GM12878 (cell line): ENCODE data around the gene ATAD2B. TPM values are rescaled to one million over a fixed set of nuclear protein-coding genes. Genes with fewer than 3 reads are reported as not detected.
A peak's percentile ranks its signal among the peaks of the same experiment; 100 is the strongest.

Experiments used
- CHD1 ChIP-seq: IDR thresholded peaks from 2 replicates; pipeline ENCODE4 v1.6.1; 2012; ENCODE audit warnings: low read depth, low read length, improper control_type of control experiment
- CREB1 ChIP-seq: IDR thresholded peaks from 2 replicates; pipeline ENCODE4 v1.6.1; 2012; ENCODE audit warnings: low read depth, mild to moderate bottlenecking, inconsistent platforms
- EGR1 ChIP-seq, 2 experiments: IDR thresholded peaks; 1 replicate in 1 of 2; 2 replicates in 1 of 2; pipeline ENCODE4 v1.6.1; 2011 to 2012; ENCODE audit warnings: low read depth in 2 of 2, low read length in 2 of 2, borderline replicate concordance in 1 of 2, mild to moderate bottlenecking in 1 of 2, moderate library complexity in 1 of 2
- ETV6 ChIP-seq, 2 experiments: fragments of 450-650 bp in 1 of 2; IDR thresholded peaks in 1 of 2; conservative IDR thresholded peaks in 1 of 2; 2 replicates each; pipeline ENCODE4 v1.6.1; 2014; ENCODE audit warnings: antibody characterized with exemption in 1 of 2, borderline replicate concordance in 1 of 2, low read depth in 1 of 2, mild to moderate bottlenecking in 1 of 2, moderate library complexity in 1 of 2
- GABPA ChIP-seq: IDR thresholded peaks from 2 replicates; pipeline ENCODE4 v1.6.1; 2014; ENCODE audit warnings: antibody characterized with exemption, low read depth, mild to moderate bottlenecking, inconsistent platforms
- IKZF1 ChIP-seq: fragments of 450-650 bp; conservative IDR thresholded peaks from 2 replicates; pipeline ENCODE4 v1.6.1; 2017; ENCODE audit warnings: antibody characterized with exemption, mild to moderate bottlenecking
- JUND ChIP-seq: IDR thresholded peaks from 2 replicates; pipeline ENCODE4 v1.6.1; 2012; ENCODE audit warnings: low read depth, mild to moderate bottlenecking, low read length, improper control_type of control experiment, moderate library complexity
- KAT2A ChIP-seq: conservative IDR thresholded peaks from 2 replicates; pipeline ENCODE4 v1.6.1; 2011; ENCODE audit warnings: low read depth, low read length; ENCODE audit not compliant: control insufficient read depth
- KDM1A ChIP-seq: fragments of 200-600 bp; sonication (generic); IDR thresholded peaks from 2 replicates; pipeline ENCODE4 v1.6.1; 2016; ENCODE audit warnings: borderline replicate concordance
- MTA3 ChIP-seq: IDR thresholded peaks from 2 replicates; pipeline ENCODE4 v1.6.1; 2012; ENCODE audit warnings: low read length, inconsistent platforms, borderline replicate concordance
- MYB ChIP-seq: fragments of 150-350 bp; IDR thresholded peaks from 2 replicates; pipeline ENCODE4 v1.6.1; 2014; ENCODE audit warnings: mild to moderate bottlenecking, low read depth, low read length, borderline replicate concordance
- NBN ChIP-seq: fragments of 450-650 bp; IDR thresholded peaks from 2 replicates; pipeline ENCODE4 v1.6.1; 2016
- NFYB ChIP-seq: IDR thresholded peaks from 2 replicates; pipeline ENCODE4 v1.6.1; 2011; ENCODE audit warnings: low read depth, mild to moderate bottlenecking, low read length, improper control_type of control experiment, moderate library complexity; ENCODE audit not compliant: insufficient read depth
- NR2F1 ChIP-seq: fragments of 450-650 bp; conservative IDR thresholded peaks from 2 replicates; pipeline ENCODE4 v1.6.1; 2017; ENCODE audit warnings: mild to moderate bottlenecking
- SMARCA5 ChIP-seq: fragments of 450-650 bp; IDR thresholded peaks from 2 replicates; pipeline ENCODE4 v1.6.1; 2017; ENCODE audit warnings: mild to moderate bottlenecking
- SP1 ChIP-seq: IDR thresholded peaks from one replicate; pipeline ENCODE4 v1.6.1; 2011; ENCODE audit warnings: low read depth, low read length
- SPI1 ChIP-seq: IDR thresholded peaks from 2 replicates; pipeline ENCODE4 v1.6.1; 2011; ENCODE audit warnings: low read depth, mild to moderate bottlenecking, low read length, moderate library complexity, borderline replicate concordance; ENCODE audit not compliant: insufficient read depth
- TCF12 ChIP-seq: IDR thresholded peaks from 2 replicates; pipeline ENCODE4 v1.6.1; 2011; ENCODE audit warnings: low read depth, mild to moderate bottlenecking, low read length
- TCF7 ChIP-seq: IDR thresholded peaks from 2 replicates; pipeline ENCODE4 v1.6.1; 2014; ENCODE audit warnings: antibody characterized with exemption, borderline replicate concordance
- YY1 ChIP-seq: IDR thresholded peaks from 2 replicates; pipeline ENCODE4 v1.6.1; 2011; ENCODE audit warnings: low read depth, mild to moderate bottlenecking, low read length
- polyA plus RNA-seq, 11 experiments: library from polyadenylated mRNA; depleted of rRNA in 4 of 11; unstranded in 6 of 11; stranded (reverse) in 5 of 11; fragments of >200 nt; fragmentation: Nextera tagmentation in 4 of 11; fragmentation: Illumina TruSeq in 1 of 11; extraction: Ambion mirVana in 4 of 11; extraction: Trizol in 1 of 11; gene quantifications; 1 replicate in 1 of 11; 2 replicates in 10 of 11; pipeline versions ENCODE4 v1.2.1 to v1.2.3, GENCODE V29; 2011 to 2016; ENCODE audit warnings: inconsistent platforms in 2 of 11, missing spikeins in 2 of 11, low read depth in 1 of 11
- total RNA-seq, 4 experiments: library from RNA; depleted of rRNA in 3 of 4; stranded (reverse); fragments of >200 nt in 3 of 4; fragmentation: Illumina TruSeq in 1 of 4; extraction: Trizol in 1 of 4; gene quantifications; 2 replicates each; pipeline versions ENCODE4 v1.2.1 to v1.2.3, GENCODE V29; 2013 to 2021
- TF ChIP-seq, protein P1 (sequence below): fragments of 450-650 bp; IDR thresholded peaks from 2 replicates; pipeline ENCODE4 v1.6.1; 2017; ENCODE audit warnings: borderline replicate concordance
- TF ChIP-seq, protein P2 (sequence below): fragments of 450-650 bp; IDR thresholded peaks from 2 replicates; pipeline ENCODE4 v1.6.1; 2016; ENCODE audit warnings: mild to moderate bottlenecking
- TF ChIP-seq, protein P3 (sequence below): fragments of 450-650 bp; IDR thresholded peaks from 2 replicates; pipeline ENCODE4 v1.6.1; 2014; ENCODE audit warnings: mild to moderate bottlenecking
- TF ChIP-seq, protein P4 (sequence below): IDR thresholded peaks from 2 replicates; pipeline ENCODE4 v1.6.1; 2012; ENCODE audit warnings: low read length, inconsistent platforms

Gene ATAD2B
- total and polyA plus RNA-seq, 10 of the 15 experiments (the other 5 are each of a cell fraction or from before 2014, with no cell fraction given), result 3.6 to 29.9 (median 16.8) TPM

DNA sequence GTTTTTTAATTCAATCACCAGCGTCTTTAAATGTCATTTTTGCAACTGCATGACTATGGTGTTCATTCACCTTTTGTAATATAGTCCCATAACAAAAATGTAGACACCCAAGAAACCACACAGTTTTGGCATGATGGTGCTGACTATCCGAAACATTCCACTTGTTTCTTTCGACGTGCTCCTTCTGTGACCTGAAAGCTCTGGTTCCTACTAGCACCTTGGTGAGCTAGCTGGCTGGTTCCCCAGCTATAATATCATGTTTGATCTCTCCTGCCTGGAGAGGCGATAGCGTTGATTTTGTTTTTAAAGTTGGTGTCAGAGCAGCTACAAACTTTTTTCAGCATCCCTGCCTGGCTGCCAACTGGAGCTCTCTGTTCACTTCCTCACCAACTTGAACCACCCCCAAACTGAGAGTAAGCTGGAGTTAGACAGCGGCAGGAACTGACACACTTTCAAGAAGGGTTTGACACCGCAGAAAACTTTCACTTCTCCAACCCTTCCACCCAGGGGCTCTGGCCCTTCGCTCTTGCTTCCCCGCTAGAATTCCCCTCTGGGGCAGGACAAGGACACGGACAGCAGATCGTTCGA, 1.1 kb downstream of the ATAD2B start (continued):
- TF ChIP-seq TCF7 (peak; percentile 53; the same call in 1 of the 2 replicates), NBN (peak; percentile 87), TCF12 (peak; percentile 65; the same call in 1 of the 2 replicates), IKZF1 (peak; percentile 97), NR2F1 (peak; percentile 67), SPI1 (peak; percentile 99), KDM1A (no peak), YY1 (peak; percentile 56; the same call in 1 of the 2 replicates), KAT2A (no peak), MYB (no peak), NFYB (no peak), EGR1 (IDR thresholded peaks at IDR 0.05; ENCODE audit: borderline replicate concordance in 1 of 2, low read depth in 2 of 2, low read length in 2 of 2) (peak in 1 of 2 experiments; percentile 79; a peak in 2 of 3 replicates), MTA3 (peak; percentile 32; the same call in 1 of the 2 replicates), SMARCA5 (0 out of 2 replicates have a peak, but pooled peaks have one; percentile 78), JUND (no peak), CREB1 (peak; percentile 72), SP1 (peak; percentile 63), CHD1 (0 out of 2 replicates have a peak, but pooled peaks have one; percentile 37), ETV6 (conservative IDR thresholded peaks at IDR 0.05 in 1 of 2, IDR thresholded peaks at IDR 0.05 in 1 of 2; ENCODE audit: borderline replicate concordance in 1 of 2, low read depth in 1 of 2) (peak in 1 of 2 experiments; percentile 97; a peak in 2 of 4 replicates), GABPA (no peak)
- TF ChIP-seq, protein P1, sequence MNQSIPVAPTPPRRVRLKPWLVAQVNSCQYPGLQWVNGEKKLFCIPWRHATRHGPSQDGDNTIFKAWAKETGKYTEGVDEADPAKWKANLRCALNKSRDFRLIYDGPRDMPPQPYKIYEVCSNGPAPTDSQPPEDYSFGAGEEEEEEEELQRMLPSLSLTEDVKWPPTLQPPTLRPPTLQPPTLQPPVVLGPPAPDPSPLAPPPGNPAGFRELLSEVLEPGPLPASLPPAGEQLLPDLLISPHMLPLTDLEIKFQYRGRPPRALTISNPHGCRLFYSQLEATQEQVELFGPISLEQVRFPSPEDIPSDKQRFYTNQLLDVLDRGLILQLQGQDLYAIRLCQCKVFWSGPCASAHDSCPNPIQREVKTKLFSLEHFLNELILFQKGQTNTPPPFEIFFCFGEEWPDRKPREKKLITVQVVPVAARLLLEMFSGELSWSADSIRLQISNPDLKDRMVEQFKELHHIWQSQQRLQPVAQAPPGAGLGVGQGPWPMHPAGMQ, result no peak
- TF ChIP-seq, protein P2, sequence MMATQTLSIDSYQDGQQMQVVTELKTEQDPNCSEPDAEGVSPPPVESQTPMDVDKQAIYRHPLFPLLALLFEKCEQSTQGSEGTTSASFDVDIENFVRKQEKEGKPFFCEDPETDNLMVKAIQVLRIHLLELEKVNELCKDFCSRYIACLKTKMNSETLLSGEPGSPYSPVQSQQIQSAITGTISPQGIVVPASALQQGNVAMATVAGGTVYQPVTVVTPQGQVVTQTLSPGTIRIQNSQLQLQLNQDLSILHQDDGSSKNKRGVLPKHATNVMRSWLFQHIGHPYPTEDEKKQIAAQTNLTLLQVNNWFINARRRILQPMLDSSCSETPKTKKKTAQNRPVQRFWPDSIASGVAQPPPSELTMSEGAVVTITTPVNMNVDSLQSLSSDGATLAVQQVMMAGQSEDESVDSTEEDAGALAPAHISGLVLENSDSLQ, result peak; percentile 58; the same call in 1 of the 2 replicates
- TF ChIP-seq, protein P3, sequence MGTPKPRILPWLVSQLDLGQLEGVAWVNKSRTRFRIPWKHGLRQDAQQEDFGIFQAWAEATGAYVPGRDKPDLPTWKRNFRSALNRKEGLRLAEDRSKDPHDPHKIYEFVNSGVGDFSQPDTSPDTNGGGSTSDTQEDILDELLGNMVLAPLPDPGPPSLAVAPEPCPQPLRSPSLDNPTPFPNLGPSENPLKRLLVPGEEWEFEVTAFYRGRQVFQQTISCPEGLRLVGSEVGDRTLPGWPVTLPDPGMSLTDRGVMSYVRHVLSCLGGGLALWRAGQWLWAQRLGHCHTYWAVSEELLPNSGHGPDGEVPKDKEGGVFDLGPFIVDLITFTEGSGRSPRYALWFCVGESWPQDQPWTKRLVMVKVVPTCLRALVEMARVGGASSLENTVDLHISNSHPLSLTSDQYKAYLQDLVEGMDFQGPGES, result no peak
- TF ChIP-seq, protein P4, sequence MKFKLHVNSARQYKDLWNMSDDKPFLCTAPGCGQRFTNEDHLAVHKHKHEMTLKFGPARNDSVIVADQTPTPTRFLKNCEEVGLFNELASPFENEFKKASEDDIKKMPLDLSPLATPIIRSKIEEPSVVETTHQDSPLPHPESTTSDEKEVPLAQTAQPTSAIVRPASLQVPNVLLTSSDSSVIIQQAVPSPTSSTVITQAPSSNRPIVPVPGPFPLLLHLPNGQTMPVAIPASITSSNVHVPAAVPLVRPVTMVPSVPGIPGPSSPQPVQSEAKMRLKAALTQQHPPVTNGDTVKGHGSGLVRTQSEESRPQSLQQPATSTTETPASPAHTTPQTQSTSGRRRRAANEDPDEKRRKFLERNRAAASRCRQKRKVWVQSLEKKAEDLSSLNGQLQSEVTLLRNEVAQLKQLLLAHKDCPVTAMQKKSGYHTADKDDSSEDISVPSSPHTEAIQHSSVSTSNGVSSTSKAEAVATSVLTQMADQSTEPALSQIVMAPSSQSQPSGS, result peak; percentile 45
